HCT116 (cell line): ENCODE results near the gene LAMTOR4. TPM values are rescaled to one million over a fixed set of nuclear protein-coding genes. Genes with fewer than 3 reads are reported as not detected.

Source experiments
- ATAC-seq: fragments of 200-7000 bp; cut with Tn5 transposase; 2 replicates; pipeline ENCODE4 v1.9.1; 2020; ENCODE audit warnings: mild to moderate bottlenecking, moderate library complexity
- BruUV-seq: library from RNA; stranded (reverse); fragments of 400-500 nt; replicated peaks from 2 replicates; lab custom pipeline; 2021; lab: Mats Ljungman, UMichigan
- CTCF ChIA-PET: fragments of 300-600 bp; sonication (Branson Sonifier 250); formaldehyde crosslinking; loops from one replicate; lab custom pipeline; 2021; ENCODE audit warnings: antibody characterized with exemption; lab: Charles Lee
- POLR2A ChIA-PET: fragments of 300-600, 350-600 bp; sonication (Branson Sonifier 250); formaldehyde crosslinking; loops from one replicate; lab custom pipeline; 2021; ENCODE audit warnings: antibody characterized with exemption; lab: Charles Lee
- RAD21 ChIA-PET, 2 experiments: fragments of 300-600 bp; sonication (Branson Sonifier 250); formaldehyde crosslinking; loops; one replicate each; lab custom pipeline; 2023; ENCODE audit warnings: low total read pairs in 2 of 2; ENCODE audit not compliant: uncharacterized antibody in 2 of 2, unreplicated experiment in 2 of 2, low non-redundant PET in 1 of 2; lab: Charles Lee
- DNase-seq: peaks from one replicate; pipeline ENCODE4 v3.0.0-alpha.2; 2010; ENCODE audit warnings: low read depth, low spot score
- H2AFZ ChIP-seq: fragments of 200-600 bp; shearing (Covaris generic), sonication (generic); 2 replicates; pipeline ENCODE4 v1.6.1; 2017; ENCODE audit warnings: low read depth, mixed run types, mixed read lengths, antibody characterized with exemption, low read length; ENCODE audit not compliant: poor library complexity, severe bottlenecking
- H3K27ac ChIP-seq: 2 replicates; pipeline ENCODE4 v1.5.1; 2012; ENCODE audit warnings: low read depth, low read length
- H3K27me3 ChIP-seq: fragments of 200-600 bp; sonication (generic); 2 replicates; pipeline ENCODE4 v1.6.1; 2016; ENCODE audit warnings: mixed run types, low read length, mixed read lengths; ENCODE audit not compliant: insufficient read depth
- H3K36me3 ChIP-seq, 2 experiments: fragments of 200-500 bp in 1 of 2; fragments of 200-600 bp in 1 of 2; sonication (Bioruptor generic) in 1 of 2; sonication (generic) in 1 of 2; 2 replicates each; pipeline versions ENCODE4 v1.5.1 to v1.6.1; 2014 to 2016; ENCODE audit warnings: low read length in 2 of 2, inconsistent platforms in 1 of 2, mixed read lengths in 1 of 2, mixed run types in 1 of 2; ENCODE audit not compliant: insufficient read depth in 2 of 2, control insufficient read depth in 1 of 2
- H3K4me1 ChIP-seq, 2 experiments: fragments of 200-600 bp in 1 of 2; sonication (generic) in 1 of 2; 2 replicates each; pipeline versions ENCODE4 v1.5.1 to v1.6.1; 2012 to 2017; ENCODE audit warnings: low read length in 2 of 2, inconsistent platforms in 1 of 2, mild to moderate bottlenecking in 1 of 2, mixed read lengths in 1 of 2, mixed run types in 1 of 2, moderate library complexity in 1 of 2; ENCODE audit not compliant: insufficient read depth in 2 of 2, control insufficient read depth in 1 of 2
- H3K4me2 ChIP-seq: fragments of 200-600 bp; sonication (generic); 2 replicates; pipeline ENCODE4 v1.6.1; 2017; ENCODE audit warnings: mixed run types, low read length, mixed read lengths
- H3K4me3 ChIP-seq, 2 experiments: fragments of 200-600 bp in 1 of 2; sonication (generic) in 1 of 2; replicated peaks in 1 of 2; 2 replicates each; pipeline ENCODE4 v1.5.1; 2011 to 2016; ENCODE audit warnings: low read length in 2 of 2, control low read depth in 1 of 2, low read depth in 1 of 2, mild to moderate bottlenecking in 1 of 2, mixed read lengths in 1 of 2, mixed run types in 1 of 2
- H3K79me2 ChIP-seq: fragments of 200-600 bp; sonication (generic); 2 replicates; pipeline ENCODE4 v1.6.1; 2017; ENCODE audit warnings: mild to moderate bottlenecking, mixed run types, low read length, moderate library complexity, mixed read lengths; ENCODE audit not compliant: insufficient read depth
- H3K9ac ChIP-seq: fragments of 200-600 bp; sonication (generic); 2 replicates; pipeline ENCODE4 v1.6.1; 2016; ENCODE audit warnings: low read length, mixed read lengths
- H3K9me2 ChIP-seq: fragments of 200-600 bp; sonication (generic), shearing (Covaris generic); 2 replicates; pipeline ENCODE4 v1.6.1; 2017; ENCODE audit warnings: mixed run types, mild to moderate bottlenecking, moderate library complexity; ENCODE audit not compliant: insufficient read depth
- H3K9me3 ChIP-seq, 2 experiments: fragments of 200-500 bp in 1 of 2; fragments of 200-600 bp in 1 of 2; sonication (Bioruptor generic) in 1 of 2; sonication (generic) in 1 of 2; 2 replicates each; pipeline ENCODE4 v1.6.1; 2014 to 2017; ENCODE audit warnings: low read length in 2 of 2, mixed read lengths in 2 of 2, inconsistent platforms in 1 of 2, low read depth in 1 of 2, mild to moderate bottlenecking in 1 of 2, mixed run types in 1 of 2, moderate library complexity in 1 of 2; ENCODE audit not compliant: control insufficient read depth in 1 of 2, insufficient read depth in 1 of 2
- H4K20me1 ChIP-seq: fragments of 200-600 bp; sonication (generic), shearing (Covaris generic); 2 replicates; pipeline ENCODE4 v1.6.1; 2017; ENCODE audit warnings: mixed run types, mild to moderate bottlenecking, moderate library complexity; ENCODE audit not compliant: insufficient read depth
- CBX3 ChIP-seq: IDR thresholded peaks from 2 replicates; pipeline ENCODE4 v1.6.1; 2012; ENCODE audit warnings: low read depth
- CEBPB ChIP-seq: IDR thresholded peaks from 2 replicates; pipeline ENCODE4 v1.6.1; 2012; ENCODE audit warnings: low read depth
- EGR1 ChIP-seq: IDR thresholded peaks from 2 replicates; pipeline ENCODE4 v1.6.1; 2012; ENCODE audit warnings: low read depth
- EZH2phosphoT487 ChIP-seq: fragments of 200-600 bp; IDR thresholded peaks from 2 replicates; pipeline ENCODE4 v1.6.1; 2018; ENCODE audit warnings: antibody characterized with exemption, borderline replicate concordance
- MAX ChIP-seq: IDR thresholded peaks from 2 replicates; pipeline ENCODE4 v1.6.1; 2012
- POLR2AphosphoS5 ChIP-seq: IDR thresholded peaks from 2 replicates; pipeline ENCODE4 v1.6.1; 2011; ENCODE audit warnings: mild to moderate bottlenecking, low read depth, low read length, moderate library complexity
- SIN3A ChIP-seq: IDR thresholded peaks from 2 replicates; pipeline ENCODE4 v1.6.1; 2012; ENCODE audit warnings: low read depth
- TCF7L2 ChIP-seq: IDR thresholded peaks from 2 replicates; pipeline ENCODE4 v1.7.0; 2011; ENCODE audit warnings: borderline replicate concordance, inconsistent platforms; ENCODE audit not compliant: insufficient read depth, insufficient read length; ENCODE audit errors: extremely low read depth
- ZNF274 ChIP-seq: fragments of 200-500 bp; sonication (Bioruptor generic); IDR thresholded peaks from 2 replicates; pipeline ENCODE4 v1.6.1; 2014; ENCODE audit warnings: mild to moderate bottlenecking, low read depth, low read length, inconsistent platforms
- intact Hi-C: fragments of 100-400 bp; cut with micrococcal nuclease; formaldehyde crosslinking; loops from 2 replicates; pipeline ENCODE4 v1.10.0; 2022
- total RNA-seq: library from RNA; stranded (reverse); gene quantifications from one replicate; pipeline ENCODE4 v1.2.1, GENCODE V29; 2021; ENCODE audit not compliant: unreplicated experiment
- TF ChIP-seq, protein P1 (sequence below): IDR thresholded peaks from 2 replicates; pipeline ENCODE4 v1.6.1; 2012
- TF ChIP-seq, protein P2 (sequence below), 3 experiments: fragments of 200-600 bp in 1 of 3; sonication (generic) in 1 of 3; IDR thresholded peaks in 2 of 3; conservative IDR thresholded peaks in 1 of 3; 2 replicates each; pipeline ENCODE4 v1.5.1; 2012 to 2017; ENCODE audit warnings: low read depth in 2 of 3, low read length in 2 of 3, antibody characterized with exemption in 1 of 3, borderline replicate concordance in 1 of 3, control low read depth in 1 of 3, mild to moderate bottlenecking in 1 of 3, mixed read lengths in 1 of 3, mixed run types in 1 of 3, moderate library complexity in 1 of 3; ENCODE audit not compliant: insufficient read depth in 1 of 3

Gene LAMTOR4
- total RNA-seq, 1 experiment from 2014 or later: 152 TPM

GRCh38 chr7:100198266-100198665 lies 49.5 kb downstream of the LAMTOR4 start:
- Histone ChIP-seq H3K9me2 (no peaks in the 10 kb centered on the region), H3K27me3 (no peaks in the 10 kb centered on the region; the same call in 1 of the 2 replicates), H3K27ac (no peak overlapping the region), H2AFZ (no peak overlapping the region), H3K79me2 (no peaks in the 10 kb centered on the region), H3K36me3 (no peaks in the 10 kb centered on the region), H3K4me2 (no peak overlapping the region), H3K4me1 (no peaks in the 10 kb centered on the region), H4K20me1 (no peaks in the 10 kb centered on the region), H3K9ac (no peak overlapping the region), H3K9me3 (no peaks in the 10 kb centered on the region), H3K4me3 (no peak overlapping the region)
- no peak for DNase-seq
- POLR2A ChIA-PET: no interaction called here
- intact Hi-C loops: loop anchor here (10.0 kb wide), 1 partner anchor 207 kb away; no protein-coding TSS in a partner anchor
- CTCF ChIA-PET: no interaction called here
- no TSS peak for BruUV-seq
- RAD21 ChIA-PET: no interaction called here
- TF ChIP-seq EZH2phosphoT487: no peak
- TF ChIP-seq, protein P1, sequence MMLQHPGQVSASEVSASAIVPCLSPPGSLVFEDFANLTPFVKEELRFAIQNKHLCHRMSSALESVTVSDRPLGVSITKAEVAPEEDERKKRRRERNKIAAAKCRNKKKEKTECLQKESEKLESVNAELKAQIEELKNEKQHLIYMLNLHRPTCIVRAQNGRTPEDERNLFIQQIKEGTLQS: no peak
- no peak for ATAC-seq

- no peak overlapping the region for H3K27ac ChIP-seq
- no TSS peak for BruUV-seq
- no peak overlapping the region for H3K4me3 ChIP-seq
- no peaks in the 10 kb centered on the region for H3K9me2 ChIP-seq
- TF ChIP-seq, protein P2, sequence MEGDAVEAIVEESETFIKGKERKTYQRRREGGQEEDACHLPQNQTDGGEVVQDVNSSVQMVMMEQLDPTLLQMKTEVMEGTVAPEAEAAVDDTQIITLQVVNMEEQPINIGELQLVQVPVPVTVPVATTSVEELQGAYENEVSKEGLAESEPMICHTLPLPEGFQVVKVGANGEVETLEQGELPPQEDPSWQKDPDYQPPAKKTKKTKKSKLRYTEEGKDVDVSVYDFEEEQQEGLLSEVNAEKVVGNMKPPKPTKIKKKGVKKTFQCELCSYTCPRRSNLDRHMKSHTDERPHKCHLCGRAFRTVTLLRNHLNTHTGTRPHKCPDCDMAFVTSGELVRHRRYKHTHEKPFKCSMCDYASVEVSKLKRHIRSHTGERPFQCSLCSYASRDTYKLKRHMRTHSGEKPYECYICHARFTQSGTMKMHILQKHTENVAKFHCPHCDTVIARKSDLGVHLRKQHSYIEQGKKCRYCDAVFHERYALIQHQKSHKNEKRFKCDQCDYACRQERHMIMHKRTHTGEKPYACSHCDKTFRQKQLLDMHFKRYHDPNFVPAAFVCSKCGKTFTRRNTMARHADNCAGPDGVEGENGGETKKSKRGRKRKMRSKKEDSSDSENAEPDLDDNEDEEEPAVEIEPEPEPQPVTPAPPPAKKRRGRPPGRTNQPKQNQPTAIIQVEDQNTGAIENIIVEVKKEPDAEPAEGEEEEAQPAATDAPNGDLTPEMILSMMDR (IDR thresholded peaks at IDR 0.05 in 2 of 3, conservative IDR thresholded peaks at IDR 0.05 in 1 of 3; ENCODE audit: borderline replicate concordance in 1 of 3, insufficient read depth in 1 of 3, low read depth in 2 of 3, low read length in 2 of 3): no peak
- no peak for TF ChIP-seq CEBPB
- no peak for TF ChIP-seq CBX3
- TF ChIP-seq ZNF274: no peak
- no peak for TF ChIP-seq POLR2AphosphoS5
- no peak for TF ChIP-seq TCF7L2
- no peak for TF ChIP-seq MAX
- no peak for TF ChIP-seq EGR1
- no peak for TF ChIP-seq EZH2phosphoT487
- no peak for TF ChIP-seq SIN3A
- DNase-seq (no peak), ATAC-seq (no peak)
- intact Hi-C loops: no loop called here
- H3K4me1 ChIP-seq: no peaks in the 10 kb centered on the region
- H2AFZ ChIP-seq: no peak overlapping the region
- no peaks in the 10 kb centered on the region for H4K20me1 ChIP-seq
- H3K9ac ChIP-seq: no peak overlapping the region
- ChIA-PET CTCF (no interaction called here), RAD21 (no interaction called here), POLR2A (interaction anchor here (1.1 kb wide), 1 partner anchor 9 kb away, joined by 3 read pairs; no protein-coding TSS in a partner anchor)
- no peaks in the 10 kb centered on the region for H3K36me3 ChIP-seq
- H3K27me3 ChIP-seq: no peaks in the 10 kb centered on the region; the same call in 1 of the 2 replicates
- H3K79me2 ChIP-seq: no peaks in the 10 kb centered on the region
- no peaks in the 10 kb centered on the region for H3K9me3 ChIP-seq
- no peak overlapping the region for H3K4me2 ChIP-seq
Measured at GRCh38 chr7:100200693-100201092, 52.0 kb downstream of the LAMTOR4 start.
